Sigmoid colon (tissue), 7 donors: ENCODE data around the gene KIAA0513. TPM values are rescaled to one million over a fixed set of nuclear protein-coding genes. Genes with fewer than 3 reads are reported as not detected.

ENCODE experiments used
- DNase-seq: peaks from one replicate; pipeline ENCODE4 v3.0.0-alpha.2; 2019
- H3K27ac ChIP-seq, 4 donors: fragments of 200-600 bp; sonication (generic); one replicate each; pipeline ENCODE4 v1.5.1; 2016 to 2019; ENCODE audit warnings: mild to moderate bottlenecking in 1 of 4
- H3K27me3 ChIP-seq, 3 donors: fragments of 200-600 bp; sonication (generic); one replicate each; pipeline ENCODE4 v1.5.1; 2019; ENCODE audit warnings: mild to moderate bottlenecking in 1 of 3
- H3K36me3 ChIP-seq, 4 donors: fragments of 200-600 bp; sonication (generic); one replicate each; pipeline ENCODE4 v1.5.1; 2016 to 2019
- H3K4me1 ChIP-seq, 4 donors: fragments of 200-600 bp; sonication (generic); one replicate each; pipeline ENCODE4 v1.5.1; 2017 to 2019
- H3K4me3 ChIP-seq, 4 donors: fragments of 200-600 bp; sonication (generic); one replicate each; pipeline ENCODE4 v1.5.1; 2017 to 2019; ENCODE audit warnings: mild to moderate bottlenecking in 2 of 4, moderate library complexity in 1 of 4
- H3K9me3 ChIP-seq, 4 donors: fragments of 200-600 bp in 3 of 4; sonication (generic) in 3 of 4; one replicate each; pipeline versions ENCODE4 v1.5.1 to v1.6.1; 2013 to 2019
- EP300 ChIP-seq, 4 donors: sonication (generic); formaldehyde crosslinking; IDR thresholded peaks; one replicate each; pipeline ENCODE4 v1.6.1; 2017; ENCODE audit warnings: antibody characterized with exemption in 4 of 4
- POLR2A ChIP-seq, 2 donors: fragments of 450-650 bp; IDR thresholded peaks; one replicate each; pipeline ENCODE4 v1.6.1; 2016; ENCODE audit warnings: antibody characterized with exemption in 2 of 2, mild to moderate bottlenecking in 2 of 2, moderate library complexity in 2 of 2
- POLR2AphosphoS5 ChIP-seq, 4 donors: sonication (generic); formaldehyde crosslinking; IDR thresholded peaks; one replicate each; pipeline ENCODE4 v1.6.1; 2017; ENCODE audit warnings: antibody characterized with exemption in 4 of 4
- WGBS, 2 donors: extraction: QIAGEN DNeasy Blood & Tissue Kit; methylation state at CpG; one replicate each; pipeline ENCODE4 v1.1.7; 2013; 5-methylcytosine and 5-hydroxymethylcytosine counted together
- intact Hi-C: fragments of 100-400 bp; cut with DNase I; formaldehyde crosslinking; loops from one replicate; pipeline ENCODE4 v1.15.1; 2023
- polyA plus RNA-seq, 3 donors: library from polyadenylated mRNA; stranded (reverse); fragments of 200-250 nt; gene quantifications; one replicate each; pipeline ENCODE4 v1.2.3, GENCODE V29; 2013
- total RNA-seq, 4 donors: library from RNA; depleted of rRNA; stranded (reverse); fragments of >200 nt; gene quantifications; one replicate each; pipeline ENCODE4 v1.1.0, GENCODE V29; 2016
- TF ChIP-seq, protein P1 (sequence below), 4 experiments: fragments of 450-650 bp in 3 of 4; fragments of 200-600 bp in 1 of 4; IDR thresholded peaks; one replicate each; pipeline ENCODE4 v1.5.1; 2016 to 2019; ENCODE audit warnings: antibody characterized with exemption in 4 of 4, mild to moderate bottlenecking in 3 of 4, moderate library complexity in 2 of 4
- donor health status: healthy with polysubstance abuse.
- donor health status: Bipolar disorder and iron deficiency.
- donor health status: healthy.

Gene KIAA0513
- total and polyA plus RNA-seq, 7 donors: 8.4 to 40.2 (median 18.6) TPM

DNA sequence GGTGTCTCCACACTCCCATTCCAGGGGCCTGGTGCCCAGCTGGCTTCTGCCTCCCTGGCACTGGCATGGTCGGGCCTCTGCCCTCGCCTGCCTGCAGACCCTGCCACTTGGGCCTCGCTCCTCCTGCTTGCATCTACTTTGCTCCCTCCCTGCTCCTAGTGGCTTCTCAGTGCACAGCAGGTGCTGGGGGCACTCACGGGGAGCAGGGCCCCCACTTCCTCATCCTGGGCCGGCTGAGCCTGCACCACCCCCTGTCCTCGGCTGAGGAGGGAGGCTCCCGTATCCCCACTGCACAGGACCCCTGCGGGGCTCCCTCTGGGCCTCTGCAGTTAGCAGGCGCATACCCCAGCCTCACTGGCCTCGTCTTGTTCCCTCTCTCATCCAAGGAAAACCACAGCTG lies 49.4 kb downstream of the KIAA0513 start:
- H3K36me3 ChIP-seq: peaks cover 0 to 94% (median 39%) of the 10 kb centered on the region in 4 donors
- intact Hi-C loops: no loop called here
- 70 to 90% methylated on average over 10 of the region's 10 CpGs for WGBS, 2 donors

GRCh38 chr16:85077576-85078125 lies 50.1 kb downstream of the KIAA0513 start:
- Histone ChIP-seq H3K4me1 (no peaks in the 10 kb centered on the region), H3K4me3 (no peak overlapping the region), H3K27me3 (no peaks in the 10 kb centered on the region), H3K9me3 (no peaks in the 10 kb centered on the region), H3K36me3 (peaks cover 0 to 89% (median 39%) of the 10 kb centered on the region in 4 donors), H3K27ac (no peak overlapping the region)
- intact Hi-C loops: no loop called here
- TF ChIP-seq POLR2A (IDR thresholded peaks at IDR 0.05): no peak
- no peak for TF ChIP-seq POLR2AphosphoS5 (IDR thresholded peaks at IDR 0.05)
- TF ChIP-seq, protein P1, sequence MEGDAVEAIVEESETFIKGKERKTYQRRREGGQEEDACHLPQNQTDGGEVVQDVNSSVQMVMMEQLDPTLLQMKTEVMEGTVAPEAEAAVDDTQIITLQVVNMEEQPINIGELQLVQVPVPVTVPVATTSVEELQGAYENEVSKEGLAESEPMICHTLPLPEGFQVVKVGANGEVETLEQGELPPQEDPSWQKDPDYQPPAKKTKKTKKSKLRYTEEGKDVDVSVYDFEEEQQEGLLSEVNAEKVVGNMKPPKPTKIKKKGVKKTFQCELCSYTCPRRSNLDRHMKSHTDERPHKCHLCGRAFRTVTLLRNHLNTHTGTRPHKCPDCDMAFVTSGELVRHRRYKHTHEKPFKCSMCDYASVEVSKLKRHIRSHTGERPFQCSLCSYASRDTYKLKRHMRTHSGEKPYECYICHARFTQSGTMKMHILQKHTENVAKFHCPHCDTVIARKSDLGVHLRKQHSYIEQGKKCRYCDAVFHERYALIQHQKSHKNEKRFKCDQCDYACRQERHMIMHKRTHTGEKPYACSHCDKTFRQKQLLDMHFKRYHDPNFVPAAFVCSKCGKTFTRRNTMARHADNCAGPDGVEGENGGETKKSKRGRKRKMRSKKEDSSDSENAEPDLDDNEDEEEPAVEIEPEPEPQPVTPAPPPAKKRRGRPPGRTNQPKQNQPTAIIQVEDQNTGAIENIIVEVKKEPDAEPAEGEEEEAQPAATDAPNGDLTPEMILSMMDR (IDR thresholded peaks at IDR 0.05): no peak
- TF ChIP-seq EP300 (IDR thresholded peaks at IDR 0.05): no peak
- DNase-seq: no peak
- 83 to 95% methylated on average over 16 of the region's 16 CpGs for WGBS, 2 donors

More for the DNA sequence above, 49.4 kb downstream of the KIAA0513 start:
- Histone ChIP-seq H3K4me3 (no peak overlapping the region), H3K9me3 (no peaks in the 10 kb centered on the region), H3K27me3 (no peaks in the 10 kb centered on the region), H3K27ac (no peak overlapping the region), H3K4me1 (no peaks in the 10 kb centered on the region)
- DNase-seq: no peak
- TF ChIP-seq, protein P1 (IDR thresholded peaks at IDR 0.05): no peak
- TF ChIP-seq POLR2AphosphoS5 (IDR thresholded peaks at IDR 0.05) (no peak), POLR2A (IDR thresholded peaks at IDR 0.05) (no peak), EP300 (IDR thresholded peaks at IDR 0.05) (no peak)

- WGBS, 2 donors: 63 to 92% methylated on average over 10 of the region's 10 CpGs
- Histone ChIP-seq H3K27ac (no peak overlapping the region), H3K36me3 (peaks cover 0 to 83% (median 34%) of the 10 kb centered on the region in 4 donors), H3K4me3 (no peak overlapping the region), H3K9me3 (no peaks in the 10 kb centered on the region), H3K27me3 (no peaks in the 10 kb centered on the region), H3K4me1 (no peaks in the 10 kb centered on the region)
- intact Hi-C loops: no loop called here
- no peak for DNase-seq
- TF ChIP-seq, protein P1 (IDR thresholded peaks at IDR 0.05): no peak
- TF ChIP-seq POLR2AphosphoS5 (IDR thresholded peaks at IDR 0.05): no peak
- no peak for TF ChIP-seq EP300 (IDR thresholded peaks at IDR 0.05)
- no peak for TF ChIP-seq POLR2A (IDR thresholded peaks at IDR 0.05)
Observed at GRCh38 chr16:85078226-85078625, 50.6 kb downstream of the KIAA0513 start.

GRCh38 chr16:85078952-85079351 lies 51.4 kb downstream of the KIAA0513 start:
- DNase-seq: no peak
- H3K27me3 ChIP-seq: no peaks in the 10 kb centered on the region
- intact Hi-C loops: no loop called here
- H3K9me3 ChIP-seq: no peaks in the 10 kb centered on the region
- H3K27ac ChIP-seq: no peak overlapping the region
- no peak overlapping the region for H3K4me3 ChIP-seq
- 97 to 98% methylated on average over 10 of the region's 10 CpGs for WGBS, 2 donors
- no peaks in the 10 kb centered on the region for H3K4me1 ChIP-seq
- peaks cover 0 to 76% (median 30%) of the 10 kb centered on the region in 4 donors for H3K36me3 ChIP-seq
- no peak for TF ChIP-seq POLR2AphosphoS5 (IDR thresholded peaks at IDR 0.05)
- TF ChIP-seq EP300 (IDR thresholded peaks at IDR 0.05): no peak
- TF ChIP-seq, protein P1 (IDR thresholded peaks at IDR 0.05): no peak
- TF ChIP-seq POLR2A (IDR thresholded peaks at IDR 0.05): no peak
